GM06990 (cell line): ENCODE results near the gene ZBED1.
"Not testable (repeated sequence)": the region's sequence is repeated elsewhere in the genome, so short reads cannot be mapped to it uniquely, and the experiment has no call there.

Experiments
- DNase-seq: peaks from one replicate; pipeline ENCODE4 v3.0.0-alpha.2; 2011; ENCODE audit not compliant: insufficient read length; ENCODE audit errors: extremely low read depth
- H3K27me3 ChIP-seq: replicated peaks from 2 replicates; pipeline ENCODE4 v1.6.0; 2011; ENCODE audit warnings: low read length; ENCODE audit not compliant: control insufficient read depth, insufficient read depth
- H3K36me3 ChIP-seq: 2 replicates; pipeline ENCODE4 v1.5.1; 2011; ENCODE audit warnings: low read length; ENCODE audit not compliant: control insufficient read depth, insufficient read depth
- H3K4me3 ChIP-seq: replicated peaks from 2 replicates; pipeline ENCODE4 v1.5.1; 2011; ENCODE audit warnings: low read depth, mild to moderate bottlenecking, control low read depth, low read length
- CTCF ChIP-seq: IDR thresholded peaks from 2 replicates; pipeline ENCODE4 v1.5.1; 2011; ENCODE audit warnings: low read length, control low read depth, mild to moderate bottlenecking, inconsistent platforms; ENCODE audit not compliant: insufficient read depth, poor library complexity, severe bottlenecking

The ZBED1 gene

GRCh38 chrX:2508648-2509335 lies 8.0 kb upstream of the ZBED1 start:
- Histone ChIP-seq H3K27me3 (no peaks in the 10 kb centered on the region), H3K36me3 (no peaks in the 10 kb centered on the region), H3K4me3 (no peak overlapping the region)
- TF ChIP-seq CTCF, result no peak
- DNase-seq, result no peak

- Histone ChIP-seq H3K4me3 (no peak overlapping the region), H3K36me3 (no peaks in the 10 kb centered on the region), H3K27me3 (no peaks in the 10 kb centered on the region)
- no peak for TF ChIP-seq CTCF
- no peak for DNase-seq
Measured at GRCh38 chrX:2507904-2508627, 7.3 kb upstream of the ZBED1 start.

- Histone ChIP-seq H3K36me3 (no peaks in the 10 kb centered on the region), H3K4me3 (no peak overlapping the region), H3K27me3 (no peaks in the 10 kb centered on the region)
- no peak for DNase-seq
- no peak for TF ChIP-seq CTCF
Measured at GRCh38 chrX:2507196-2507595, 6.4 kb upstream of the ZBED1 start.

GRCh38 chrX:2505341-2505740 lies 4.6 kb upstream of the ZBED1 start:
- not testable (repeated sequence) for H3K4me3 ChIP-seq, H3K36me3 ChIP-seq, DNase-seq, H3K27me3 ChIP-seq

GRCh38 chrX:2504706-2505332 lies 4.0 kb upstream of the ZBED1 start:
- H3K27me3 ChIP-seq, result no peaks in the 10 kb centered on the region
- H3K4me3 ChIP-seq, result no peak overlapping the region
- DNase-seq, result no peak
- no peak for TF ChIP-seq CTCF
- H3K36me3 ChIP-seq, result no peaks in the 10 kb centered on the region

- TF ChIP-seq CTCF, result no peak
- no peak for DNase-seq
Measured at GRCh38 chrX:2503591-2504500, 3.1 kb upstream of the ZBED1 start.

More at GRCh38 chrX:2503591-2504500, 3.1 kb upstream of the ZBED1 start:
- Histone ChIP-seq H3K4me3 (no peak overlapping the region), H3K36me3 (no peaks in the 10 kb centered on the region; the same call in 1 of the 2 replicates), H3K27me3 (no peaks in the 10 kb centered on the region)
